Measurements from ENCODE around the gene FIP1L1. TPM values are rescaled to one million over a fixed set of nuclear protein-coding genes. Genes with fewer than 3 reads are reported as not detected.

The FIP1L1 gene
- total RNA-seq, 1 donor from 2014 or later: 50.9 TPM

- DNase-seq (ENCODE audit: low read depth): no peak
- Mint-ChIP-seq H3K4me3 (ENCODE audit: unreplicated experiment) (peak overlapping the region; percentile 95), H3K27me3 (ENCODE audit: low read depth, unreplicated experiment) (peaks cover 21% of the 10 kb centered on the region), H3K4me1 (ENCODE audit: low read depth, unreplicated experiment) (peaks cover 11% of the 10 kb centered on the region), H3K9me3 (ENCODE audit: unreplicated experiment) (no peaks in the 10 kb centered on the region), H3K27ac (ENCODE audit: unreplicated experiment) (peak overlapping the region; percentile 29), H3K36me3 (ENCODE audit: low read depth, unreplicated experiment) (no peaks in the 10 kb centered on the region)
- peaks cover 3% of the 10 kb centered on the region for H4K20me1 ChIP-seq (ENCODE audit: insufficient read depth, low read length)
- TF ChIP-seq EZH2 (IDR thresholded peaks at IDR 0.05; ENCODE audit: insufficient read depth, low read length) (no peak), CTCF (IDR thresholded peaks at IDR 0.05; ENCODE audit: insufficient read depth, low read depth, low read length) (no peak)
- peaks cover 10% of the 10 kb centered on the region for H3K27me3 ChIP-seq (ENCODE audit: insufficient read depth, low read length)
- peaks cover 55% of the 10 kb centered on the region for H3K79me2 ChIP-seq (ENCODE audit: insufficient read depth, low read length)
- H3K27ac ChIP-seq (ENCODE audit: low read depth, low read length): peak overlapping the region; percentile 41
- no peaks in the 10 kb centered on the region for H3K36me3 ChIP-seq (ENCODE audit: insufficient read depth, low read length)
- H3K9me3 ChIP-seq (ENCODE audit: insufficient read depth, low read depth, low read length): no peaks in the 10 kb centered on the region
- no peak for FAIRE-seq
- H3K4me2 ChIP-seq (ENCODE audit: low read length): peak overlapping the region; percentile 90
- peak overlapping the region; percentile 95 for H2AFZ ChIP-seq (ENCODE audit: low read depth, low read length)
- H3K9ac ChIP-seq (ENCODE audit: low read length): peak overlapping the region; percentile 85
- peaks cover 3% of the 10 kb centered on the region for H3K4me1 ChIP-seq (ENCODE audit: insufficient read depth, low read length)
- peak overlapping the region; percentile 96 for H3K4me3 ChIP-seq (ENCODE audit: insufficient read depth, low read depth, low read length)
These were observed 12.3 kb upstream of the FIP1L1 start for GRCh38 chr4:53365121-53365485.

- peaks cover 3% of the 10 kb centered on the region for H4K20me1 ChIP-seq (ENCODE audit: insufficient read depth, low read length)
- FAIRE-seq: peak; percentile 26
- no peaks in the 10 kb centered on the region for H3K9me3 Mint-ChIP-seq (ENCODE audit: unreplicated experiment)
- no peaks in the 10 kb centered on the region for H3K36me3 ChIP-seq (ENCODE audit: insufficient read depth, low read length)
- H3K4me3 Mint-ChIP-seq (ENCODE audit: unreplicated experiment): peak within 1 kb of the TSS; percentile 95
- no peaks in the 10 kb centered on the region for H3K9me3 ChIP-seq (ENCODE audit: insufficient read depth, low read depth, low read length)
- peaks cover 11% of the 10 kb centered on the region for H3K4me1 Mint-ChIP-seq (ENCODE audit: low read depth, unreplicated experiment)
- peaks cover 3% of the 10 kb centered on the region for H3K4me1 ChIP-seq (ENCODE audit: insufficient read depth, low read length)
- peaks cover 24% of the 10 kb centered on the region for H3K27me3 Mint-ChIP-seq (ENCODE audit: low read depth, unreplicated experiment)
- peaks cover 50% of the 10 kb centered on the region for H3K79me2 ChIP-seq (ENCODE audit: insufficient read depth, low read length)
- peak within 1 kb of the TSS; percentile 95 for H2AFZ ChIP-seq (ENCODE audit: low read depth, low read length)
- peak within 1 kb of the TSS; percentile 29 for H3K27ac Mint-ChIP-seq (ENCODE audit: unreplicated experiment)
- TF ChIP-seq CTCF (IDR thresholded peaks at IDR 0.05; ENCODE audit: insufficient read depth, low read depth, low read length) (no peak), EZH2 (IDR thresholded peaks at IDR 0.05; ENCODE audit: insufficient read depth, low read length) (no peak)
- peak within 1 kb of the TSS; percentile 90 for H3K4me2 ChIP-seq (ENCODE audit: low read length)
- peaks cover 10% of the 10 kb centered on the region for H3K27me3 ChIP-seq (ENCODE audit: insufficient read depth, low read length)
- peak within 1 kb of the TSS; percentile 41 for H3K27ac ChIP-seq (ENCODE audit: low read depth, low read length)
- H3K9ac ChIP-seq (ENCODE audit: low read length): peak within 1 kb of the TSS; percentile 85
- no peaks in the 10 kb centered on the region for H3K36me3 Mint-ChIP-seq (ENCODE audit: low read depth, unreplicated experiment)
- peak; percentile 95 for DNase-seq (ENCODE audit: low read depth)
- peak within 1 kb of the TSS; percentile 96 for H3K4me3 ChIP-seq (ENCODE audit: insufficient read depth, low read depth, low read length)
These were observed 11.7 kb upstream of the FIP1L1 start, which contains the start of gene SCFD2 for GRCh38 chr4:53365486-53366300. SCFD2 (minus strand) TSS chr4:53366061.

- FAIRE-seq: no peak
- DNase-seq (ENCODE audit: low read depth): no peak
These were observed 11.1 kb upstream of the FIP1L1 start for GRCh38 chr4:53366301-53366716.

More at GRCh38 chr4:53366301-53366716, 11.1 kb upstream of the FIP1L1 start:
- H3K27me3 Mint-ChIP-seq (ENCODE audit: low read depth, unreplicated experiment): peaks cover 26% of the 10 kb centered on the region
- H3K4me2 ChIP-seq (ENCODE audit: low read length): peak overlapping the region; percentile 90
- peaks cover 11% of the 10 kb centered on the region for H3K4me1 Mint-ChIP-seq (ENCODE audit: low read depth, unreplicated experiment)
- peak overlapping the region; percentile 85 for H3K9ac ChIP-seq (ENCODE audit: low read length)
- H3K9me3 Mint-ChIP-seq (ENCODE audit: unreplicated experiment): no peaks in the 10 kb centered on the region
- H3K27ac Mint-ChIP-seq (ENCODE audit: unreplicated experiment): peak overlapping the region; percentile 11
- H3K4me1 ChIP-seq (ENCODE audit: insufficient read depth, low read length): peaks cover 3% of the 10 kb centered on the region
- H3K36me3 ChIP-seq (ENCODE audit: insufficient read depth, low read length): no peaks in the 10 kb centered on the region
- H4K20me1 ChIP-seq (ENCODE audit: insufficient read depth, low read length): peaks cover 3% of the 10 kb centered on the region
- TF ChIP-seq CTCF (IDR thresholded peaks at IDR 0.05; ENCODE audit: insufficient read depth, low read depth, low read length): no peak
- TF ChIP-seq EZH2 (IDR thresholded peaks at IDR 0.05; ENCODE audit: insufficient read depth, low read length): no peak
- peak overlapping the region; percentile 96 for H3K4me3 ChIP-seq (ENCODE audit: insufficient read depth, low read depth, low read length)
- H3K27ac ChIP-seq (ENCODE audit: low read depth, low read length): no peak overlapping the region
- no peaks in the 10 kb centered on the region for H3K9me3 ChIP-seq (ENCODE audit: insufficient read depth, low read depth, low read length)
- peak overlapping the region; percentile 95 for H2AFZ ChIP-seq (ENCODE audit: low read depth, low read length)
- peaks cover 10% of the 10 kb centered on the region for H3K27me3 ChIP-seq (ENCODE audit: insufficient read depth, low read length)
- H3K36me3 Mint-ChIP-seq (ENCODE audit: low read depth, unreplicated experiment): no peaks in the 10 kb centered on the region
- H3K4me3 Mint-ChIP-seq (ENCODE audit: unreplicated experiment): peak overlapping the region; percentile 95
- peaks cover 44% of the 10 kb centered on the region for H3K79me2 ChIP-seq (ENCODE audit: insufficient read depth, low read length)

Data from astrocyte (in vitro differentiated cells and primary cell).